ENCODE results near the gene RYR3.

GRCh38 chr15:33773969-33774368, 463.2 kb downstream of the RYR3 start:
- no peak for TF ChIP-seq CTCF (IDR thresholded peaks at IDR 0.05; ENCODE audit: low read depth, low read length, poor library complexity, severe bottlenecking)
- no peak for TF ChIP-seq EZH2phosphoT487 (IDR thresholded peaks at IDR 0.05; ENCODE audit: borderline replicate concordance, low read length)

Measured in DOHH2 (cell line).